ENCODE measurements around the gene CLCN1.

CLCN1 gene

GRCh38 chr7:143334244-143334643, 18.3 kb downstream of the CLCN1 start:
- DNase-seq (ENCODE audit: low spot score): no peak

GRCh38 chr7:143337216-143337615, 21.3 kb downstream of the CLCN1 start:
- DNase-seq (ENCODE audit: low spot score): no peak

- no peak for DNase-seq (ENCODE audit: low spot score)
Observed at GRCh38 chr7:143341842-143342241, 25.9 kb downstream of the CLCN1 start.

GRCh38 chr7:143343596-143343995, 27.7 kb downstream of the CLCN1 start:
- DNase-seq (ENCODE audit: low spot score): no peak

- DNase-seq (ENCODE audit: low spot score): no peak
Observed at GRCh38 chr7:143345428-143345900, 29.6 kb downstream of the CLCN1 start.

GRCh38 chr7:143346018-143346417, 30.1 kb downstream of the CLCN1 start:
- DNase-seq (ENCODE audit: low spot score): no peak

GRCh38 chr7:143347950-143348349, 32.0 kb downstream of the CLCN1 start:
- DNase-seq (ENCODE audit: low spot score): no peak

- DNase-seq (ENCODE audit: low spot score): no peak
Observed at GRCh38 chr7:143351060-143351459, 35.1 kb downstream of the CLCN1 start.

GRCh38 chr7:143351574-143351973, 35.7 kb downstream of the CLCN1 start:
- DNase-seq (ENCODE audit: low spot score): no peak

GRCh38 chr7:143352531-143353002, 36.7 kb downstream of the CLCN1 start:
- DNase-seq (ENCODE audit: low spot score): no peak

- no peak for DNase-seq (ENCODE audit: low spot score)
Observed at GRCh38 chr7:143354376-143354775, 38.5 kb downstream of the CLCN1 start.

- no peak for DNase-seq (ENCODE audit: low spot score)
Observed at GRCh38 chr7:143354965-143355364, 39.1 kb downstream of the CLCN1 start.

GRCh38 chr7:143355450-143356385, 39.8 kb downstream of the CLCN1 start:
- no peak for DNase-seq (ENCODE audit: low spot score)

GRCh38 chr7:143356414-143357050, 40.6 kb downstream of the CLCN1 start:
- no peak for DNase-seq (ENCODE audit: low spot score)

GRCh38 chr7:143358626-143359025, 42.7 kb downstream of the CLCN1 start:
- no peak for DNase-seq (ENCODE audit: low spot score)

GRCh38 chr7:143359771-143360353, 44.0 kb downstream of the CLCN1 start:
- no peak for DNase-seq (ENCODE audit: low spot score)

- DNase-seq (ENCODE audit: low spot score): no peak
Observed at GRCh38 chr7:143360788-143361551, 45.1 kb downstream of the CLCN1 start.

- DNase-seq (ENCODE audit: low spot score): no peak
Observed at GRCh38 chr7:143361552-143362130, 45.7 kb downstream of the CLCN1 start.

- peak; percentile 57 for DNase-seq (ENCODE audit: low spot score)
Observed at GRCh38 chr7:143362131-143363015, 46.5 kb downstream of the CLCN1 start, which contains the start of gene FAM131B. FAM131B (minus strand) TSS chr7:143362713; CDS start chr7:143362603, 110 bp downstream.

Measured in hepatic stellate cell (primary cell).